CD4-positive, alpha-beta T cell treated with Interleukin-17A for 4 hours (primary cell): ENCODE data around the gene VMO1.

Experiments
- DNase-seq: peaks from one replicate; pipeline ENCODE4 v3.0.0-alpha.2; 2020; ENCODE audit warnings: mixed read lengths

VMO1 gene

GRCh38 chr17:4796552-4796920, 10.4 kb upstream of the VMO1 start:
- no peak for DNase-seq

GRCh38 chr17:4795168-4795567, 9.0 kb upstream of the VMO1 start:
- DNase-seq, result no peak

GRCh38 chr17:4790705-4791088, 4.5 kb upstream of the VMO1 start:
- no peak for DNase-seq

GRCh38 chr17:4789951-4790704, 4.0 kb upstream of the VMO1 start:
- DNase-seq, result peak; percentile 88

- no peak for DNase-seq
These were observed 3.5 kb upstream of the VMO1 start for GRCh38 chr17:4789701-4789950.

- DNase-seq, result no peak
These were observed 2.9 kb upstream of the VMO1 start, which contains the start of gene GLTPD2 for GRCh38 chr17:4788807-4789700. Gene GLTPD2 (plus strand): TSS chr17:4788964. CDS start chr17:4789012, 48 bp downstream.

- DNase-seq, result no peak
These were observed 2.1 kb upstream of the VMO1 start for GRCh38 chr17:4788159-4788806.

GRCh38 chr17:4786516-4786915, 352 bp upstream of the VMO1 start:
- no peak for DNase-seq

- peak; percentile 21 for DNase-seq
These were observed 656 bp downstream of the VMO1 start for GRCh38 chr17:4785311-4786105.

- DNase-seq, result peak; percentile 32
These were observed 3.5 kb downstream of the VMO1 start for GRCh38 chr17:4782652-4783051.

GRCh38 chr17:4780325-4780955, 5.7 kb downstream of the VMO1 start:
- no peak for DNase-seq

GRCh38 chr17:4777969-4778760, 8.0 kb downstream of the VMO1 start:
- DNase-seq, result no peak

GRCh38 chr17:4772235-4772613, 13.9 kb downstream of the VMO1 start:
- DNase-seq, result no peak

GRCh38 chr17:4771519-4772234, 14.5 kb downstream of the VMO1 start, which contains the start of gene TM4SF5:
Gene TM4SF5 (plus strand): TSS chr17:4771886. CDS start chr17:4771923, 37 bp downstream.
- no peak for DNase-seq

- DNase-seq, result no peak
These were observed 16.5 kb downstream of the VMO1 start for GRCh38 chr17:4769628-4770027.

- DNase-seq, result no peak
These were observed 17.9 kb downstream of the VMO1 start for GRCh38 chr17:4768298-4768697.

- DNase-seq, result no peak
These were observed 19.4 kb downstream of the VMO1 start for GRCh38 chr17:4766723-4767122.

GRCh38 chr17:4766201-4766600, 20.0 kb downstream of the VMO1 start:
- no peak for DNase-seq

- no peak for DNase-seq
These were observed 21.6 kb downstream of the VMO1 start for GRCh38 chr17:4764595-4764994.

GRCh38 chr17:4759776-4760236, 26.4 kb downstream of the VMO1 start:
- no peak for DNase-seq

- DNase-seq, result no peak
These were observed 32.8 kb downstream of the VMO1 start for GRCh38 chr17:4753392-4753791.
